ENCODE measurements around the gene TCF7L1.
"Not testable (repeated sequence)": the region's sequence is repeated elsewhere in the genome, so short reads cannot be mapped to it uniquely, and the experiment has no call there.

The TCF7L1 gene

DNA sequence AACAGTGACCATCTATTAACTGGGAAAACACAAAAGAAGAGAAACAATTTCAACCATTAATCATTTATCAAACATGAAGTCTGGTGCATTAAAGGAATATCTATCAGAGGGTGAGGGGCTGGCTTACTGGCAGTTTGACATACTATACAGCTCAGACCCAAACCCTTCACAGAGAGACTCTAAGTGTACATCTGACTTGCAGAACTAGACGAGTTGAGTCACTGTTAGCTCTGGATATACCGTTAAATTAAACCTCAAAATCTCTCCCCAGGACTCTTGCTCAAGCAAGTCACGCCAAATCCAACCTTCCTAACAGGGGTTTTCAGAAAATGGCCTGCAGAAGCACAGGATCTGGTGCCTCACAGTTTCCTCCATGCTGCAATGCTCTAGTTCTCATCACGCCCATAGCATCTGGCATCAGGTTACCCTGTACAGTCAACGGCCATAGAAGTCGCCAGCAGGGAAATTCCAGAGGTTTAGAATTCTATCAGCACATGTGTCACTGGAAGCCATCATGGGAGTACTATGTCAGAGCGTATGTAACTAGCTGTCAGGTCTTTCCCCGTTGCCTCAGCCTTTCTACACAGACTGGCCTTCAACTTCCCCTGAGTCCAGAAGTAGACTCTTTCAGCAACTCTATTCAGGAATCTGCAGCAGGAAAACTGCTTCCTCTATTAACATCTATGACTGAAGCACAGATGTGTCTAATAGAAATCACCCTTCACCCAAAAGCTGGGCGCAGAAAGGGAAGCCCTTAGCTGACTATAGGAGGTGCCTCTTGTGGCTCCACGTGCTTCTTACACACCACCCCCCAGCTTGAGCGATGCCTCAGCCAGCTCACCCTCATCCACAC, 185.3 kb downstream of the TCF7L1 start:
- no peak for TF ChIP-seq ZNF274 (IDR thresholded peaks at IDR 0.05; ENCODE audit: low read depth, low read length)
- H3K4me3 ChIP-seq (ENCODE audit: low read length) = no peak overlapping the region

DNA sequence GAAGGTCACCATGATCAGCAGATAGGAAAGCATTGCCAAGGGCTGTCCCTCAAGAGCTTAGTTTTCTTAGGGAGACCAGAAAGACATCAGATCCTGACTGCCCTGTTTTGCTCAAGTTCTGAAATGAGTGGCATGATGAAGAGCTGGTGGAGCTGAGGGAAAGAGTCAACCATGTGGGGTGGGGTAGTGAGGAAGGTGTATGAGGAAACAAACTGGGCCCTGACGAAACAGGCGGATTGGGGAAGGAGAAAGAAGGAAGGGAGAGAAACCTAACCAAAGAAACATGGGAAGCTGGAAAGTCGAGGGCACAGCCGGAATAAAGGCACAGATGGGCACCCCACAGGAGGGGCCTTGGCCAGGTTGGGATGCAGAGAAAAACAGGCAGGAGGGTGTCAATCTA, 186.6 kb downstream of the TCF7L1 start:
- TF ChIP-seq ZNF274 (IDR thresholded peaks at IDR 0.05; ENCODE audit: low read depth, low read length) = no peak
- H3K4me3 ChIP-seq (ENCODE audit: low read length) = no peak overlapping the region

DNA sequence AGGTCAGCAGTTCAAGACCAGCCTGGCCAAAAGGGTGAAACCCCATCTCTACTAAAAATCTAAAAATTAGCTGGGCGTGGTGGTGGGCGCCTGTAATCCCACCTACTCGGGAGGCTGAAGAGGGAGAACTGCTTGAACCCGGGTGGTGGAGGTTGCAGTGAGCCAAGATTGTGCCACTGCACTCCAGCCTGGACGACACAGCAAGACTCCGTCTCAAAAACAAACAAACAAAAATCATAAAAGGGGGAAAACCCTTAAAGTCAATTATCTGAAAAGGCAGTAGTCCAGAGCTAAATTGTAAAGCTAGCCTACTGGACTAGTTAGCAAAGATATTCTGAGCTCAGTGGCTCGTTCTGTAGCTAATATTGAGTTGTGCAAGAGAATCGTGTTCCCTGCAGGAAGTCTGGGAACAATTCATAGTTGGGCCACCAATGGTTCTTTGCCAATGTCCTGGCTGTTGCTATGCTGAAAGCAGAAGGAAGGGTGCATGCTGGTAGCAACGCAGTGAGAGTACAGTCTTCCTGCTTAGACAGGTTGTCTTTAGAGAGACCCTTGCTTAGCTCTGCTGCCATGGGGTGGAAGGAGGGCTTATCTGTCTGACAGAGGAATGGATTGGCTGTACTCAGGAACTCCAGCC, 190.3 kb downstream of the TCF7L1 start:
- no peak overlapping the region for H3K4me3 ChIP-seq (ENCODE audit: low read length)
- no peak for TF ChIP-seq ZNF274 (IDR thresholded peaks at IDR 0.05; ENCODE audit: low read depth, low read length)

DNA sequence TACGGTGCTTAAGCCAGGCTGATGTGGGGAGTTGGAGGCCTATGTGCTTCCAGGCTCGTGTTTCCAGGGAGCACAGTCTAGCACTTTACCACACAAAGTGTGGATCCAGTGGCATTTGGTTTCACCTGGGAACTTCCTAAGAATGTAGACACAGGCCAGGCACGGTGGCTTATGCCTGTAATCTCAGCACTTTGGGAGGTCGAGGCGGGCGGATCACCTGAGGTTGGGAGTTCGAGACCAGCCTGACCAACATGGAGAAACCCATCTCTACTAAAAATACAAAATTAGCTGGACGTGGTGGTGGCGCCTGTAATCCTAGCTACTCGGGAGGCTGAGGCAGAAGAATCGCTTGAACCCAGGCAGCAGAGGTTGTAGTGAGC, 190.8 kb downstream of the TCF7L1 start:
- not testable (repeated sequence) for H3K4me3 ChIP-seq (ENCODE audit: low read length)

DNA sequence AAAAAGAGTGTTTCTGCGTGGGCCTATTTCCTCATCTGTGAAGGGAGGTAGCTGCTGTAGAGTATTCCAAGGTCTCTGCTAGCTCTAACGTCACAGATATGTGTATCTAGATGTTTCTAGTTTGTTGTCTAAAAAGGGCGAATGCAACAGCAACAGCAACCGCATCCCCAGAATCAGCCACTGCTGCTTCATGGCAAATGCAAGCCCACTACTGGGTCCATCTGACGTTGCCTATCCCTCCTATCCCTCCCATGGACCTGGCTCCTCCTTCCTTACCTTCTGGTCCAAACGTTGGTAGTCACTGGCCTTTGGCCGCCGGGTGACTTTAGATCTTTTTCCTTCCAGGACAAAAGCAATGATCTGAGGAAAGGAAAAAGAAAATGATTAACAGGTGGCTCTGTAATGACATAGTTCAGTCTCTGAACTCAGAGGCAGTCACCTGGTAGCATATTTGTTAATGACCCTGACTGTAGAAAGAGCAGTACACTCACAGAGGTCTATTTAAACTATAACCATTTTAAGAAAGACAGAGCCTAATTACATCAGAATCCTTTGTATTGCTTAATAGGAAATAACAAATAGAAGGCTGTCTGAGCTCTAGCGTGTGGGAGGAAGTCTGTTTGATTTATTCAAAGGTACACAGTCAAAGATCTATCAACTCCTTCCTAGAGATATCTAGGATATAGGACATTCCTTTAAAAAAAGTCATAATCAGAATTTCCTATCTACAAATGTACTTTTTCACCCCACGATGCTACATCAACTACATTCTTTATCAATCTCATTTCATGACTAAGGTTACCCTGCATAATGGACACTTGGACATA, 191.7 kb downstream of the TCF7L1 start:
- no peak for TF ChIP-seq ZNF274 (IDR thresholded peaks at IDR 0.05; ENCODE audit: low read depth, low read length)
- peak overlapping the region; percentile 74 for H3K4me3 ChIP-seq (ENCODE audit: low read length)

DNA sequence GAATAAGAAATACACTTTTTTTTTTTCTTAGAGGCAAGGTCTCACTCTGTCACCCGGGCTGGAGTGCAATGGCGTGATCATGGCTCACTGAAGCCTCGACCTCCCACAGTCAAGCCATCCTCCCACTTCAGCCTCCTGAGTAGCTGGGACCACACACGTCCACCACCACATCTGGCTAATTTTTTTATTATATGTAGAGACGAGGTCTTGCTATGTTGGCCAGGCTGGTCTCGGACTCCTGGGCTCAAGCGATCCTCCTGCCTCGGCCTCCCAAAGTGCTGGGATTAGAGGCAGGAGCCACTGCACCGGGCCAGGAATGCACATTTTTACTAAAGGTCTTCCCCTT, 192.2 kb downstream of the TCF7L1 start:
- peak overlapping the region; percentile 74 for H3K4me3 ChIP-seq (ENCODE audit: low read length)
- TF ChIP-seq ZNF274 (IDR thresholded peaks at IDR 0.05; ENCODE audit: low read depth, low read length) = no peak

DNA sequence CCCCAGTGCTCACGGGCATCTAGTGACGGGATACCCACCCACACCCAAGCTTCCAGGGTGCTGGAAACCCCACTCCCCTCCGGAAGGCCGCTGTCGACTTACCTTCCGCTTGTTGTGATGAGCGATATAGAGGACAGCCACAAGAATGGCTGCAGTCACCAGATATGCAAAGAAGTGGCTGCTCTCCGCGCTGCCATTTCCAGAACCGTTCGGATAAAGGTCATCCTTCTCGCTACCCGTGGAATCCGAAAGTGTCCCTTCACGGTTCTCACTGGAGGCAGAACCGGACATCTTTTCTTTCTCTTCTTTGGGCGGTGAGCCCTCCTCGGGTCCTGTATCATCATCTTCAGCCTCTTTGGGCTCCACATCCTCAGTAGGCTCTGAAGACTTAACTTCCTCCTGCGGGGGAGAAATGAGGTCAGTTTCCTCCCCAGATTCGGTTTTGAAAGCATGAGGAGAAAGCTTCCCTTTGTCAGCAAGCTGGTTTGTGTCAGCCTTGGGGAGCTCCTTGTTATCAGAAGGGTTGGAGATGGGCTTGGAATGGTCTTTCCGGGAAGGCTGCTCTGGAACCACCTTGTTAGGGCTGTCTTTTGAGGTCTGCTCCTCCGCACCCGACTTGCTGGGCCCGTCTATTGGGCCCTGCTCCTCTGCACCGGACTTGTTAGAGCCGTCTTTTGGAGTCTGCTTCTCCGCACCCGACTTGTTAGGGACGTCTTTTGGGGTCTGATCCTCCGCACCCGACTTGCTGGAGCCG, 193.4 kb downstream of the TCF7L1 start:
- peak overlapping the region; percentile 74 for H3K4me3 ChIP-seq (ENCODE audit: low read length)
- TF ChIP-seq ZNF274 (IDR thresholded peaks at IDR 0.05; ENCODE audit: low read depth, low read length) = no peak

DNA sequence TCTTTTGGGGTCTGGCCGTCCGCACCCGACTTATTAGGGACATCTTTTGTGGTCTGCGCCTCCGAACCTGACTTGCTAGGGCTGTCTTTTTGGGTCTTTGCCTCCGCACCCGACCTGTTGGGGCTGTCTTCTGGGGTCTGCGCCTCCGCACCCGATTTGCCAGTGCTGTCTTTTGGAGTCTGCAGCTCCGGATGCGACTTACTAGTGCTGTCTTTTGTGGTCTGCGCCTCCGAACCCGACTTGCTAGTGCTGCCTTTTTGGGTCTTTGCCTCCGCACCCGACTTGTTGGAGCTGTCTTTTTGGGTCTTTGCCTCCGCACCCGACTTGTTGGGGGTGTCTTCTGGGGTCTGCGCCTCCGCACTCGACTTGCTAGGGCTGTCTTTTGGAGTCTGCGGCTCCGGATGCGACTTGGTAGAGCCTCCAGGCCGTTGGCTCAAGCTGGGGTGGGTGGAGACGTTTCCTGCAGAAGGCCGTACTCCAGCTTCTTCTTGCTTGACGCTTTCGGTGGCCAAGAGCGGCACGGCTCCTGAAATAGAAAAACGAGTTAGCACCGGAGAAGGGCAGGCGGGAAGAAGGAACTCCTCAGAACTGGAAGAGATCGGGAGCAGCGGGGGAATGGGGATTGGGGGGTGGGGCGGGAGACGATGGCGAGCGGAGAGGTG, 194.1 kb downstream of the TCF7L1 start:
- no peak for TF ChIP-seq ZNF274 (IDR thresholded peaks at IDR 0.05; ENCODE audit: low read depth, low read length)

DNA sequence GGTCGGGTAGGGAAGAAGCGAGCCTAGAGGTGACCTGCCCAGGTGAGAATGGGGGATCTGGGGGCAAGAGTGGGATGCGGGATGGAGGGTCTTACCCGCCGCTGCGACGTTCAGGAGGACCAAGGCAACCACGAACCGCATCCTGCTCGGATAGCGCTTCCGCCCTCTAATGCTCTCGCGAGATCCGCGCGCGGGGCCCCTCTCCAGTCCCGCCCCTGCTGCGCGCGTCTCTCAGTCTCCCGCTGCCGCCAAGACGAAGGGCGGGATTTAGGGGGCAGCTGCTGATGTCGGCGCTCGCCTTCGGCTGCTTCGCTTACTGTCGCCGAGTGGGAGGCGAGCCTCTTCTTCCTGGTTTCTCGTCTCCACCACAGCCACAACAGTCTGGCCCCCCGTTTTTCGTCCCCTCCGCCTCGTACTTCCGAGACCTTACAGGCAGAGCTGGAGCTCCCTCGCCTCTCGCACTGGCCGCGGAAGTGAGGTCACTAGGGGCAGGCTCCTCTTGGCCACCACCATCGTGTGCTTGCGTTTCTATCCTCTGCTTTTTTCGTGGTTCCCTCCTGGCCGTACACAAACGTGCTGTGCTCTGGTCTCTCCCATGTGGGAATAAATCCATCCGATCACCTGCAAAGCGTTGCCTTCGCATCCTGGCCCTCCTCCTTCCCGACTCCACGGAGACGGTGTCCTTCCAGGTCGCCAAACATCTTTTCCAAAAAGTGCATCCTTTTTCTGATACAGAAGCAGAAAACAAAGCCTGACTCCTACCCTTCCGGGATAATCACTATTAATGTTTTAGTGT, 194.8 kb downstream of the TCF7L1 start, which contains the start of gene TGOLN2:
Gene TGOLN2, minus strand, starts transcription at position 168 of the 796 bp plus-strand sequence. Its CDS starts 27 bp downstream, at position 141.
- TF ChIP-seq ZNF274 (IDR thresholded peaks at IDR 0.05; ENCODE audit: low read depth, low read length) = no peak
- H3K4me3 ChIP-seq (ENCODE audit: low read length) = peak within 1 kb of the TSS; percentile 74

More for the DNA sequence above, 194.1 kb downstream of the TCF7L1 start:
- peak overlapping the region; percentile 74 for H3K4me3 ChIP-seq (ENCODE audit: low read length)

DNA sequence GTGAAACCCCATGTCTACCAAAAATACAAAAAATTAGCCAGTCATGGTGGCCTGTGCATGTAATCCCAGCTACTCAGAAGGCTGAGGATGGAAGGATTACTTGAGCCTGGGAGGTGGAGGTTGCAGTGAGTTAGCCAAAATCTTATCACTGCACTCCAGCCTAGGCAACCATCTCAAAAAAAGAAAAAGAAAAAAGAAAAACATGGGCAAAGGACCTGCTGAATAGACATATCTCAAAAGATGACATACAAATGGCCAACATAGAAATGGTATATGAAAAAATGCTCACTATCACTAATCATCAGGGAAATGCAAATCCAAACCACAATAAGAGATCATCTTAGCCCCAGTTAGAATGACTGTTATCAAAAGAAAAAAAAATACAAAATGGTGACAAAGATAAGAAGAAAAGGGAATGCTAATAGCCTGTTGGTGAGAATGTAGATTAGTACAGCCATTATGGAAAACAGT, 196.0 kb downstream of the TCF7L1 start:
- H3K4me3 ChIP-seq (ENCODE audit: low read length) = no peak overlapping the region
- TF ChIP-seq ZNF274 (IDR thresholded peaks at IDR 0.05; ENCODE audit: low read depth, low read length) = no peak

DNA sequence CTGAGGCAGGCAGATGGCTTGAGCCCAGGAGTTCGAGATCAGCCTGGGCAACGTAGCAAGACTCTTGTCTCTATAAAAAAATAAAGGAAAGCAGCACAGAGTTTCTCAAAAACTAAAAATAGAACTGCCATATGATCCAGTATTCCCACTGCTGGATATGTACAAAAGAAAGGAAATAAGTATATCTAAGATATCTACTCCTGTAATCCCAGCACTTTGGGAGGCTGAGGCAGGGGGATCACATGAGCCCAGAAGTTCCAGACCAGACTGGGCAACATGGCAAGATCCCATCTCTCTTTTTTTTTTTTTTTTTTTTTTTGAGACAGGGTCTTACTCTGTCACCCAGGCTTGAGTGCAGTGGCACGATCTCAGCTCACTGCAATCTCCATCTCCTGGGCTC, 196.5 kb downstream of the TCF7L1 start:
- H3K4me3 ChIP-seq (ENCODE audit: low read length) = not testable (repeated sequence)

DNA sequence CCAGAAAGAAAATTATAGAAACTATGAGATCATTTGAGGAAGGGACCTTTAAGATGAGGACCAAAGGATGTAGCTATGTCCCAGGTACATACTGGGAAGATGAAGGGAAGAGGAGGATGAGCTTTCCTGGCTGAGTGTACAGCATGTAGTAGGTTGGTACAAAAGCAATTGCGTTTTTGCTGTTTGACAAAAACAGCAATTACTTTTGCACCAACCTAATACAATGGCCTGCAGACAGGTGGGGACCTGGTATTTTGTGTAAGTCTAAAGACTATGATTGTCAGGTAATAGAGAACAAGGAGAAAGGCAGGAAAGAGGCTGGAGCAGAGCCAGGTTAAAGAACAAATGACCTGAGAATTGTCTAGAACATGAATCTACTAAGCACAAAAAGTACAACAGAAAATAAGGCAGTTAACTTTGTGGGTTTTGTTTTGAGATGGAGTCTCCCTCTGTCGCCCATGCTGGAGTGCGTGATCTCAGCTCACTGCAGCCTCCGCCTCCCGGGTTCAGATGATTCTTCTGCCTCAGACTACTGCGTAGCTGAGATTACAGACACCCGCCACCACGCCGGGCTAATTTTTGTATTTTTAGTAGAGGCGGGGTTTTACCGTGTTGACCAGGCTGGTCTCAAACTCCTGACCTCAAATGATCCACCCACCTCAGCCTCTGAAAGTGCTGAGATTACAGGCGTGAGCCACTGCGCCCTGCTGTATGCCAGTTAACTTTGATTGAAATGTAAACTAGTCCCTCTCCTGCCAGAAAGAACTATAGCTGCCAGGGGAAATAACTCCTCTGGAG, 197.8 kb downstream of the TCF7L1 start:
- no peak for TF ChIP-seq ZNF274 (IDR thresholded peaks at IDR 0.05; ENCODE audit: low read depth, low read length)
- H3K4me3 ChIP-seq (ENCODE audit: low read length) = no peak overlapping the region

DNA sequence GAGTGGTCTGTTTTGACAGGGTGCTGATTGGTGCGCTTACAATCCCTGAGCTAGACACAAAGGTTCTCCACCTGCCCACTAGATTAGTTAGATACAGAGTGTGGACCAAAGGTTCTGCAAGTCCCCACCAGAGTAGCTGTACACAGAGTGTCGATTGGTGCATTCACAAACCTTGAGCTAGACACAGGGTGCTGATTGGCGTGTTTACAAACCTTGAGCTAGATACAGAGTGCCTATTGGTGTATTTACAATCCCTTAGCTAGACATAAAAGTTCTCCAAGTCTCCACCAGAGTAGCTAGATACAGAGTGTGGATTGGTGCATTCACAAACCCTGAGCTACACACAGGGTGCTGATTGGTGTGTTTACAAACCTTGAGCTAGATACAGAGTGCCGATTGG, 200.7 kb downstream of the TCF7L1 start:
- H3K4me3 ChIP-seq (ENCODE audit: low read length) = not testable (repeated sequence)

Measured in GM08714 (cell line).